Activated CD8-positive, alpha-beta memory T cell treated with anti-CD3 and anti-CD28 coated beads for 36 hours (primary cell): ENCODE measurements around the gene NAB1. TPM values are rescaled to one million over a fixed set of nuclear protein-coding genes. Genes with fewer than 3 reads are reported as not detected.
"Not testable (repeated sequence)": the region's sequence is repeated elsewhere in the genome, so short reads cannot be mapped to it uniquely, and the experiment has no call there.

Source experiments
- CTCF ChIA-PET: fragments of 350-600 bp; sonication (Branson Sonifier 250); formaldehyde crosslinking; loops from one replicate; lab custom pipeline; 2021; ENCODE audit warnings: antibody characterized with exemption; lab: Charles Lee
- POLR2A ChIA-PET: fragments of 350-600 bp; sonication (Branson Sonifier 250); formaldehyde crosslinking; loops from one replicate; lab custom pipeline; 2021; ENCODE audit warnings: antibody characterized with exemption; lab: Charles Lee
- total RNA-seq, 2 experiments: library from RNA; stranded (reverse); gene quantifications; one replicate each; pipeline ENCODE4 v1.2.3, GENCODE V29; 2021

NAB1 gene
- total RNA-seq = 10 to 100 TPM; 30.1 to 32.7 TPM

- ChIA-PET CTCF (interaction anchor here (1.1 kb wide), 1 partner anchor 31 kb away, joined by 10 read pairs; no protein-coding TSS in a partner anchor), POLR2A (interaction anchor here (0.7 to 2.5 kb wide), 4 partner anchors 30 to 45 kb away, joined by 4 to 24 read pairs (median 8); no protein-coding TSS in a partner anchor)
Measured at GRCh38 chr2:190649035-190649797, at the start of gene NAB1. TSS of gene NAB1 (plus strand) at chr2:190649083. CDS start at chr2:190659177, 10,094 bp downstream.

GRCh38 chr2:190599546-190600220 is 49.2 kb upstream of the NAB1 start:
- CTCF ChIA-PET = no interaction called here
- POLR2A ChIA-PET = no interaction called here

DNA sequence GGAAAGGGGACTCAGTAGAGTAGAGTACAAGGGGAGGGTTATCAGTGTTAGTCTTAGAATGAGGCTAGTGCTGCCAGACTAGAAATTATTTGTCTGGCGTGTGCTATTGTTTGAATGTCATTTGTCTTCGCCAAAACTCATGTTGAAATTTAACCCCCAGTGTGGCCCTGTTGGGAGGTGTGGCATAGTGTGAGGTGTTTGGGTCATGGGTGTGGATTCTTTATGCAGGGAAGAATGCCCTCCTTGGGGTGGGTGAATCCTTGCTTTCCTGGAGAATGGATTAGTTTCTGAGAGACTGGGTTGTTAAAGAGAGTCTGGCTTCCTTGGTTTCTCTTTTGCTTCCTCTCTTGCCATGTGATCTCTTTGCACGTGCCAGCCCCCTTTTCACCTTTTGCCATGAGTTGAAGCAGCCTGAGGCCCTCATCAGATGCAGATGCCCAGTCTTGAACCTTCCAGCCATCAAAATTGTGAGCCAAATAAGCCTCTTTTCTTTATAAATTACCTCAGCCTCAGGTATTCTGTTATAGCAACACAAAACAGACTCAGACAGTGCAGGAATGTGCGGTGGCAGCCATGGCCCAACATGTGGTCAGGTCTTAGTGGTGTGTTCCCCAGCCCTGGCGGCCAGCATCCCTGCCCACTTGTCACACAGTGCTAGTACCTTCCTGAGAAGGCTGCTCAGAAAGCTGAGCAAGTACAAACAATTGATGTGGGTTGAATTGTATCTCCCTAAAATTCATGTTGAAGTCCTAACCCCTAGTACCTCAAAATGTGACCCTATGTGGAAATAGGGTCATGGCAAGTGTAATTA is 48.4 kb upstream of the NAB1 start:
- ChIA-PET POLR2A (no interaction called here), CTCF (no interaction called here)

- POLR2A ChIA-PET = no interaction called here
Measured at GRCh38 chr2:190603374-190603773, 45.5 kb upstream of the NAB1 start.

DNA sequence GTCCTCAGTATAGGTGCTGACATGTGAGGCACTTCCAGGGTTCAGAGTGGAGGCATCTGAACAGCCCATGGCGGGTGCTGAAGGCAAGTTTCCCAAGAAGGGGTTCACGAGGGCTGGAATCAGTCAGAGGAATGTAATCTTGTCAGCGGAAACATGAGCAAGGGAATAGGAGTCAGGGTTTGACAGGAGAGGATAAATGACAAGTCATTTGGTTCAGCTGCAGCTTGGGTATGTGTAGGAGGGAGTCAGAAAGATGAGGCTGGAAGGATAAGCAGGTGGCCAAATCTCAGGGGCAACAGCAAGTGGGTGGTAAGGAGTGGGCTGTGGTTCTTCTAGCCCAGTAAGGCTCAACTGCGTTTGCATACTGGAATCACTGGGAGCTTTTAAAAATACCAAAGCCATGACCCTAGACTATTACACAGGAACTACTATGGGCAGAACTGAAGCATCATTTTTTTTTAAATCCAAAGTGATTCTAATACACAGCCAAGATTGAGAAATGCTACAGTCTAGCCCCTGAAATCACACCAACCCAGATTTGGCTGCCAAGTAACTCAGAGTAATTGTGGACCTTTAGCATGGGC is 41.8 kb upstream of the NAB1 start:
- ChIA-PET CTCF (no interaction called here), POLR2A (no interaction called here)

More at GRCh38 chr2:190603374-190603773, 45.5 kb upstream of the NAB1 start:
- CTCF ChIA-PET = no interaction called here

- ChIA-PET POLR2A (no interaction called here), CTCF (no interaction called here)
Measured at GRCh38 chr2:190607657-190608357, 41.1 kb upstream of the NAB1 start.

DNA sequence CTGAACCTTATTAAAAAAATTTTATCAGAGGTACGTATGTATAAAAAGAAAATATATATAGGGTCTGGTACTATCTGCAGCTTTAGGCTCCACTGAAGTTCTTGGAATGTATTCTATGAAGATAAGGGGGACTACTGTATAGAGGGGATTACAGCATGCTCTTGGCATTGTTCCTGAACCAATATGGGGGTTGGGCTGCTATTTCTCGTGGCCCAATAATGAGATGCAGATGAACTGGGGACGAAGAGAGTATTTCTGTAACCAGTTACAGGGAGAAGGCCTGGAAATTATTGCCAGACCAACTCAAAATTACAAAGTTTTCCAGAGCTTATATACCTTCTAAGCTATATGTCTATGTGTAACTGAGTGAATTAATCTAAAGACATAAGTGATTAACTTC is 40.0 kb upstream of the NAB1 start:
- POLR2A ChIA-PET, CTCF ChIA-PET: not testable (repeated sequence)

- POLR2A ChIA-PET, CTCF ChIA-PET: not testable (repeated sequence)
Measured at GRCh38 chr2:190609397-190609796, 39.5 kb upstream of the NAB1 start.

GRCh38 chr2:190610528-190610927 is 38.4 kb upstream of the NAB1 start:
- POLR2A ChIA-PET, CTCF ChIA-PET: not testable (repeated sequence)

DNA sequence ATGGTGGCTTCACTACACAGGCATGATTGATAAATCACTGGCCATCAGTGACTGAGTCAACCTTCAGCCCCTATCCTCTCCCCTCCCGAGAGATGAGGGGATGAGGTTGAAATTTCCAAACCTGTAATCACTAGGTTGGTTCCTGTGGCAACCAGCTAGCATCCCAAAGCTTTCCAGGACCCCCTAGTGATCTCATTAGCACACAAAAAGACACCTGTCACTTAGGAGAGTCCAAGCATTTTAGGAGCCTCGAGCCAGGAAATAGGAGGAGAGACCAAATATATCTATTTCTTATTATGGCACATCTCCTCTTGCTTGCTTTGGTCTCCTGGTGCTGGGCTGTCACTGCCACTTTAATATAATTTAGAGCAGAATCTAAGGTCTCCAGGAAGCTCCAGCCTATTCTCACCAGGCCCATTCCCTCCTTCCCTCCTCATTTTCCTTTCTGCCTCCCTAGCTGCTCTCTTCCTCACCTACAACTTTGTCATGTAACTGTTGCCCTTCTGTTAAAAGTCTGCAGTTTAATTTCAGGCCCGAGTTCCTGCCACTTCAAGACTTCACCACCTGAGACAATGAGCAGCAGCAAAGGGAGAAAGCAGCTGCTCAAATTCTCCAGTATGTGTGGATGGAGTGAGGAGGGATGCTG is 33.2 kb upstream of the NAB1 start:
- POLR2A ChIA-PET = no interaction called here
- CTCF ChIA-PET = no interaction called here

- POLR2A ChIA-PET = no interaction called here
- CTCF ChIA-PET = no interaction called here
Measured at GRCh38 chr2:190618030-190618429, 30.9 kb upstream of the NAB1 start.

DNA sequence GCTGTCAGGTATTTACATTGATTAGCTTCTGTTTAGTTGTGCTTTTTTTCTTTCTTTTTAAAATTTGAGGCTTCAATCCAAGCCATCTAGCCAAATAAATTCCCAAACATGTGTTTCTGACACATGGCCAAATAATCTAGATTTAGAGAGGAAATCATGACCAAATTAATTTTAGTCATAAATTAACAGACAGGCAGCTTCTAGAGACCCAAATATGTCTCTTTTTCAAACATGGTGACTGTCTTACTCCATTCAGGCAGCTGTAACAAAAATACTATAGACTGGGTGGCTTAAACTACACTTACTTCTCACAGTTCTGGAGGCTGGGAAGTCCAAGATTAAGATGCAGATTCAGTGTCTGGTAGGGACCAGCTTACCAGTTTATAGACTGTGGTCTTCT is 23.2 kb upstream of the NAB1 start:
- ChIA-PET POLR2A (interaction anchor here (0.6 kb wide), 1 partner anchor 241 kb away, joined by 6 read pairs; no protein-coding TSS in a partner anchor), CTCF (no interaction called here)

GRCh38 chr2:190626641-190627210 is 22.2 kb upstream of the NAB1 start:
- CTCF ChIA-PET = no interaction called here
- POLR2A ChIA-PET = no interaction called here

GRCh38 chr2:190627448-190628412 is 21.2 kb upstream of the NAB1 start:
- ChIA-PET CTCF (no interaction called here), POLR2A (no interaction called here)

GRCh38 chr2:190628591-190629319 is 20.1 kb upstream of the NAB1 start:
- POLR2A ChIA-PET = no interaction called here
- CTCF ChIA-PET = no interaction called here

- ChIA-PET CTCF (no interaction called here), POLR2A (no interaction called here)
Measured at GRCh38 chr2:190634381-190634780, 14.5 kb upstream of the NAB1 start.
